ENCODE data around the gene SPATA31D1. TPM values are rescaled to one million over a fixed set of nuclear protein-coding genes. Genes with fewer than 3 reads are reported as not detected.

The SPATA31D1 gene
- total and polyA plus RNA-seq, 2 donors (not counting 3 experiments of a cell fraction or from before 2014, with no cell fraction given): not detected

DNA sequence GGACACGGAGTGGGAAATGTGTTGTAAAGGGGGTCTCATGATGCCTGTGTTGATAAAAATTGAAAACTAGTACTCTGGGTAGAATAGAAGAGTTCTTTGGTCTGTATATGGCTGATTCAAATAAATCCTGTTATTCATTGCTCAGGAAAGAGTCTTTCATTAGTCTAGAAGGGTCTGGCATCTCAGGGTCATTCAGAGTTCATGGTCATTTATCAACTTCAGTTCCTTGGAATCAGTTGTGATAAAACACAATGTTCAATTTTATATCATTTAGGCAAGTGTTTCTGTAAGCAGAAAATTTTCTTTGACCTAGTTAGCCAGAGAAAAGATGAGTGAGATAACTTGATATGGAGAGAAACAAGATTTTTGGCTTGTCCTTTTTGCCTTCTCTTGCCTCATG lies 36.3 kb downstream of the SPATA31D1 start:
- no TSS peak for BruUV-seq (replicated peaks)
- CTCF ChIA-PET: no interaction called here
- intact Hi-C loops (cut with micrococcal nuclease): no loop called here
- Histone ChIP-seq H3K4me2 (ENCODE audit: insufficient read depth, low read length) (no peak overlapping the region), H3K9ac (replicated peaks; ENCODE audit: extremely low read depth, insufficient read depth, low read length) (no peak overlapping the region), H3K4me1 (ENCODE audit: control insufficient read depth, extremely low read depth, insufficient read depth, low read length) (no peaks in the 10 kb centered on the region), H3K27me3 (ENCODE audit: control insufficient read depth in 2 of 2, insufficient read depth in 2 of 2, low read length in 2 of 2) (no peaks in the 10 kb centered on the region), H3K36me3 (ENCODE audit: control insufficient read depth in 2 of 2, extremely low read depth in 1 of 2, insufficient read depth in 2 of 2, low read length in 2 of 2) (no peaks in the 10 kb centered on the region), H3K27ac (ENCODE audit: insufficient read depth, low read depth, low read length) (no peak overlapping the region), H3K4me3 (replicated peaks in 1 of 3; ENCODE audit: insufficient read depth in 1 of 3, low read depth in 1 of 3, low read length in 3 of 3) (no peak overlapping the region), H3K79me2 (ENCODE audit: control insufficient read depth, insufficient read depth, low read length) (no peaks in the 10 kb centered on the region), H3K9me3 (replicated peaks; ENCODE audit: control insufficient read depth, insufficient read depth, low read length) (no peaks in the 10 kb centered on the region), H3K9me1 (replicated peaks; ENCODE audit: control insufficient read depth, extremely low read depth, insufficient read depth, low read length) (no peaks in the 10 kb centered on the region), H4K20me1 (replicated peaks; ENCODE audit: control insufficient read depth, extremely low read depth, insufficient read depth, low read length) (no peaks in the 10 kb centered on the region), H2AFZ (ENCODE audit: low read depth, low read length) (no peak overlapping the region)
- no peak for TF ChIP-seq GATA2 (IDR thresholded peaks at IDR 0.05; ENCODE audit: insufficient read depth, insufficient read length, low read depth, low read length)
- TF ChIP-seq, protein P1, sequence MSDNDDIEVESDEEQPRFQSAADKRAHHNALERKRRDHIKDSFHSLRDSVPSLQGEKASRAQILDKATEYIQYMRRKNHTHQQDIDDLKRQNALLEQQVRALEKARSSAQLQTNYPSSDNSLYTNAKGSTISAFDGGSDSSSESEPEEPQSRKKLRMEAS (IDR thresholded peaks at IDR 0.05; ENCODE audit: insufficient read depth, insufficient read length): no peak
- no peak for TF ChIP-seq JUN (IDR thresholded peaks at IDR 0.05; ENCODE audit: borderline replicate concordance, insufficient read depth, insufficient read length, low read depth)
- TF ChIP-seq MYC (IDR thresholded peaks at IDR 0.05; ENCODE audit: low read depth, low read length): no peak
- TF ChIP-seq POLR2AphosphoS5 (IDR thresholded peaks at IDR 0.05; ENCODE audit: insufficient read depth, low read depth, low read length): no peak
- TF ChIP-seq, protein P2, sequence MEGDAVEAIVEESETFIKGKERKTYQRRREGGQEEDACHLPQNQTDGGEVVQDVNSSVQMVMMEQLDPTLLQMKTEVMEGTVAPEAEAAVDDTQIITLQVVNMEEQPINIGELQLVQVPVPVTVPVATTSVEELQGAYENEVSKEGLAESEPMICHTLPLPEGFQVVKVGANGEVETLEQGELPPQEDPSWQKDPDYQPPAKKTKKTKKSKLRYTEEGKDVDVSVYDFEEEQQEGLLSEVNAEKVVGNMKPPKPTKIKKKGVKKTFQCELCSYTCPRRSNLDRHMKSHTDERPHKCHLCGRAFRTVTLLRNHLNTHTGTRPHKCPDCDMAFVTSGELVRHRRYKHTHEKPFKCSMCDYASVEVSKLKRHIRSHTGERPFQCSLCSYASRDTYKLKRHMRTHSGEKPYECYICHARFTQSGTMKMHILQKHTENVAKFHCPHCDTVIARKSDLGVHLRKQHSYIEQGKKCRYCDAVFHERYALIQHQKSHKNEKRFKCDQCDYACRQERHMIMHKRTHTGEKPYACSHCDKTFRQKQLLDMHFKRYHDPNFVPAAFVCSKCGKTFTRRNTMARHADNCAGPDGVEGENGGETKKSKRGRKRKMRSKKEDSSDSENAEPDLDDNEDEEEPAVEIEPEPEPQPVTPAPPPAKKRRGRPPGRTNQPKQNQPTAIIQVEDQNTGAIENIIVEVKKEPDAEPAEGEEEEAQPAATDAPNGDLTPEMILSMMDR (IDR thresholded peaks at IDR 0.05; ENCODE audit: extremely low read depth in 1 of 2, insufficient read depth in 1 of 2, low read depth in 1 of 2, low read length in 2 of 2): no peak
- no peak for TF ChIP-seq POLR2A (IDR thresholded peaks at IDR 0.05; ENCODE audit: low read depth, low read length)
- TF ChIP-seq FOS (IDR thresholded peaks at IDR 0.05; ENCODE audit: borderline replicate concordance, insufficient read depth, low read length): no peak
- TF ChIP-seq EZH2 (IDR thresholded peaks at IDR 0.05; ENCODE audit: borderline replicate concordance, low read depth, low read length, severe bottlenecking): no peak
- FAIRE-seq (no peak), DNase-seq (ENCODE audit: low read depth, low spot score) (no peak)
- POLR2A ChIA-PET: no interaction called here
- dilution Hi-C loops (cut with MboI; ENCODE audit: extremely low pct_ligation_motif_present, low sequenced_read_pairs): no loop called here

All from endothelial cell of umbilical vein (primary cell).